ENCODE results near the gene SLC9A8. TPM values are rescaled to one million over a fixed set of nuclear protein-coding genes. Genes with fewer than 3 reads are reported as not detected.

The SLC9A8 gene
- total and polyA plus RNA-seq, 2 of the 8 experiments (the other 6 are each of a cell fraction or from before 2014, with no cell fraction given), result 3.2 to 6.2 TPM

DNA sequence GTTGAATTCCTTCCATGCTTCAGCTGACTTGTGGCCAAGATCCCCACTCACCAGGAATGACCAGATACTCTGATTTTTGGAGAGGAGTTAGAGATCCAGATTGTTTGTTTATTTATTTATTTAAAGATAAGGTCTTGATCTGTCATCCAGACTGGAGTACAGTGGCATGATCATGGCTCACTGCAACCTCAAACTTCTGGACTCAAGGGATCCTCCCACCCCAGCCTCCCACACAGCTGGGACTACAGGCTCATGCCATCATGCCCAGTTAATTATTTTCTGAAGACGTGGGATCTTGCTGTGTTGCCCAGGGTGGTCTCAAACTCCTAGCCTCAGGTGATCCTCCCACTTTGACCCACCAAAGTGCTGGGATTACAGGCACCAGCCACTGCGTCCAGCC, 106.8 kb downstream of the SLC9A8 start:
- Histone ChIP-seq H3K4ac (replicated peaks; ENCODE audit: insufficient read length, low read depth, low read length) (no peak overlapping the region), H3K79me1 (ENCODE audit: low read depth, low read length) (no peaks in the 10 kb centered on the region), H3K23me2 (ENCODE audit: low read depth, low read length) (peaks cover 4% of the 10 kb centered on the region; the same call in 1 of the 2 replicates), H4K91ac (replicated peaks; ENCODE audit: insufficient read length, low read length) (no peak overlapping the region), H3K79me2 (ENCODE audit: control insufficient read depth in 1 of 2, insufficient read depth in 2 of 2, low read length in 2 of 2) (peaks cover 0 to 6% of the 10 kb centered on the region in 2 experiments; a peak in 2 of 4 replicates), H4K5ac (ENCODE audit: insufficient read length, low read depth, low read length) (no peak overlapping the region), H2AFZ (ENCODE audit: low read length) (no peak overlapping the region), H3K23ac (ENCODE audit: insufficient read length) (no peak overlapping the region), H3K14ac (ENCODE audit: insufficient read length) (no peak overlapping the region), H3K18ac (ENCODE audit: extremely low read depth, low read length) (no peak overlapping the region), H3K9ac (replicated peaks in 1 of 4; ENCODE audit: extremely low read depth in 1 of 4, low read depth in 3 of 4, low read length in 3 of 4) (no peak overlapping the region), H3K4me2 (ENCODE audit: insufficient read depth in 1 of 2, low read depth in 2 of 2, low read length in 2 of 2) (no peak overlapping the region), H2BK120ac (replicated peaks; ENCODE audit: low read depth, low read length) (no peak overlapping the region), H3K9me3 (ENCODE audit: insufficient read depth in 2 of 2, low read depth in 1 of 2, low read length in 1 of 2) (no peaks in the 10 kb centered on the region), H2BK20ac (ENCODE audit: low read length) (no peak overlapping the region), H2BK15ac (ENCODE audit: low read length) (no peak overlapping the region), H3K27me3 (replicated peaks in 1 of 4; ENCODE audit: control insufficient read depth in 3 of 4, extremely low read depth in 1 of 4, insufficient read depth in 3 of 4, low read length in 3 of 4) (no peaks in the 10 kb centered on the region), H3K4me3 (ENCODE audit: extremely low read depth in 1 of 4, insufficient read depth in 2 of 4, low read depth in 3 of 4, low read length in 4 of 4) (no peak overlapping the region), H4K20me1 (replicated peaks in 1 of 2; ENCODE audit: control insufficient read depth in 1 of 2, insufficient read depth in 2 of 2, low read length in 2 of 2) (no peaks in the 10 kb centered on the region), H2BK5ac (ENCODE audit: low read depth, low read length) (no peak overlapping the region), H2BK12ac (ENCODE audit: low read depth, low read length) (no peak overlapping the region), H3K4me1 (replicated peaks in 1 of 4; ENCODE audit: control insufficient read depth in 3 of 4, insufficient read depth in 4 of 4, low read length in 3 of 4) (0 out of 7 replicates have a peak, but pooled peaks cover 0 to 2% (median 0%) of the 10 kb centered on the region in 4 experiments), H2AK5ac (ENCODE audit: low read depth, low read length) (0 out of 2 replicates have a peak overlapping the region, but pooled peaks have one; percentile 24), H3K27ac (ENCODE audit: low read depth, low read length) (no peak overlapping the region), H3K36me3 (ENCODE audit: control insufficient read depth in 2 of 4, insufficient read depth in 4 of 4, low read length in 3 of 4) (no peaks in the 10 kb centered on the region), H3K56ac (replicated peaks; ENCODE audit: insufficient read length, low read depth, low read length) (no peak overlapping the region), H4K8ac (ENCODE audit: extremely low read depth, insufficient read depth, low read length) (no peak overlapping the region)
- ChIA-PET POLR2A (ENCODE audit: partially characterized antibody) (interaction anchor here (1.1 kb wide), 1 partner anchor 19 kb away, joined by 3 read pairs; no protein-coding TSS in a partner anchor), CTCF (ENCODE audit: partially characterized antibody) (interaction anchor here (0.9 to 1.1 kb wide), 3 partner anchors 10 to 32 kb away, joined by 3 to 5 read pairs (median 3); no protein-coding TSS in a partner anchor)
- FAIRE-seq (no peak), DNase-seq (ENCODE audit: low read depth in 1 of 2, low spot score in 2 of 2) (no peak)
- 88% methylated on average over 2 of the region's 2 CpGs; no CpG with 5 or more reads in 1 of the 2 experiments for WGBS, 2 experiments (ENCODE audit: extremely low coverage in 1 of 2, insufficient coverage in 1 of 2, insufficient read length in 1 of 2, insufficient replicate concordance in 2 of 2, low coverage in 1 of 2, low lambda C conversion rate in 2 of 2, missing lambda C conversion rate in 1 of 2)
- TF ChIP-seq RBBP5 (IDR thresholded peaks at IDR 0.05; ENCODE audit: borderline replicate concordance, low read depth, low read length) (no peak), HDAC2 (IDR thresholded peaks at IDR 0.05; ENCODE audit: borderline replicate concordance in 1 of 2, low read depth in 2 of 2, low read length in 2 of 2) (no peak), POLR2A (IDR thresholded peaks at IDR 0.05; ENCODE audit: control extremely low read depth in 1 of 2, low read depth in 2 of 2, low read length in 2 of 2) (no peak), TEAD4 (IDR thresholded peaks at IDR 0.05; ENCODE audit: low read depth, low read length) (no peak), KDM5A (IDR thresholded peaks at IDR 0.05; ENCODE audit: low read length) (no peak), RNF2 (IDR thresholded peaks at IDR 0.05; ENCODE audit: borderline replicate concordance, low read depth, low read length, missing control alignments, poor library complexity, severe bottlenecking) (no peak), ATF2 (IDR thresholded peaks at IDR 0.05; ENCODE audit: low read length) (no peak), TAF7 (optimal IDR thresholded peaks at IDR 0.05; ENCODE audit: borderline replicate concordance, low read depth, low read length) (no peak)

Measured in H1 (cell line).